NCI-H446 treated with DMSO at 0.1 percent for 48 hours (cell line): ENCODE data around the gene ANGPTL2.
A peak's percentile ranks its signal among the peaks of the same experiment; 100 is the strongest.

Experiments used
- DNase-seq: peaks from one replicate; lab custom pipeline; 2025; lab: John Stamatoyannopoulos, UW

Gene ANGPTL2

GRCh38 chr9:127075624-127076372, 46.6 kb downstream of the ANGPTL2 start:
- DNase-seq = no peak

- no peak for DNase-seq
Measured at GRCh38 chr9:127074561-127075548, 47.6 kb downstream of the ANGPTL2 start.

- peak; percentile 3 for DNase-seq
Measured at GRCh38 chr9:127067603-127068220, 54.7 kb downstream of the ANGPTL2 start.

- DNase-seq = no peak
Measured at GRCh38 chr9:127066851-127067136, 55.6 kb downstream of the ANGPTL2 start.

- no peak for DNase-seq
Measured at GRCh38 chr9:127066060-127066850, 56.2 kb downstream of the ANGPTL2 start.

GRCh38 chr9:127065592-127065991, 56.8 kb downstream of the ANGPTL2 start:
- DNase-seq = no peak

- DNase-seq = no peak
Measured at GRCh38 chr9:127064335-127064734, 58.1 kb downstream of the ANGPTL2 start.

- no peak for DNase-seq
Measured at GRCh38 chr9:127061411-127061810, 61.0 kb downstream of the ANGPTL2 start.

- DNase-seq = no peak
Measured at GRCh38 chr9:127059765-127060361, 62.6 kb downstream of the ANGPTL2 start.

- no peak for DNase-seq
Measured at GRCh38 chr9:127059030-127059429, 63.4 kb downstream of the ANGPTL2 start.

GRCh38 chr9:127058645-127059021, 63.8 kb downstream of the ANGPTL2 start:
- no peak for DNase-seq

GRCh38 chr9:127058011-127058644, 64.3 kb downstream of the ANGPTL2 start:
- no peak for DNase-seq

- no peak for DNase-seq
Measured at GRCh38 chr9:127056446-127056845, 66.0 kb downstream of the ANGPTL2 start.

- DNase-seq = no peak
Measured at GRCh38 chr9:127055745-127056402, 66.6 kb downstream of the ANGPTL2 start.

GRCh38 chr9:127053960-127054359, 68.5 kb downstream of the ANGPTL2 start:
- DNase-seq = no peak

- DNase-seq = no peak
Measured at GRCh38 chr9:127053057-127053821, 69.2 kb downstream of the ANGPTL2 start.

- no peak for DNase-seq
Measured at GRCh38 chr9:127051881-127052595, 70.4 kb downstream of the ANGPTL2 start.

- DNase-seq = no peak
Measured at GRCh38 chr9:127050591-127051001, 71.8 kb downstream of the ANGPTL2 start.

GRCh38 chr9:127050152-127050551, 72.3 kb downstream of the ANGPTL2 start:
- DNase-seq = no peak
